NB4 (cell line): Measurements from ENCODE around the gene FCAMR.

Experiments used
- DNase-seq: peaks from one replicate; pipeline ENCODE4 v3.0.0; 2010; ENCODE audit warnings: low read depth
- H3K4me3 ChIP-seq: one replicate; pipeline ENCODE4 v1.5.1; 2011; ENCODE audit warnings: mild to moderate bottlenecking, low read depth, low read length, moderate library complexity
- CTCF ChIP-seq: IDR thresholded peaks from one replicate; pipeline ENCODE4 v1.5.1; 2012; ENCODE audit warnings: low read depth, low read length
- MAX ChIP-seq: IDR thresholded peaks from 2 replicates; pipeline ENCODE4 v1.6.1; 2011; ENCODE audit warnings: low read depth, low read length
- MYC ChIP-seq: IDR thresholded peaks from 2 replicates; pipeline ENCODE4 v1.6.1; 2011; ENCODE audit warnings: low read depth, low read length
- POLR2A ChIP-seq: IDR thresholded peaks from 2 replicates; pipeline ENCODE4 v1.6.1; 2011; ENCODE audit warnings: mild to moderate bottlenecking; ENCODE audit not compliant: insufficient read length; ENCODE audit errors: extremely low read depth

FCAMR gene

GRCh38 chr1:206933333-206933945 lies 36.8 kb downstream of the FCAMR start:
- TF ChIP-seq MYC = no peak
- no peak for TF ChIP-seq MAX
- peak; percentile 82 for TF ChIP-seq CTCF
- TF ChIP-seq POLR2A = no peak
- no peak overlapping the region for H3K4me3 ChIP-seq
- DNase-seq = peak; percentile 56

GRCh38 chr1:206932177-206932576 lies 38.1 kb downstream of the FCAMR start:
- no peak for TF ChIP-seq POLR2A
- no peak for TF ChIP-seq CTCF
- no peak for TF ChIP-seq MYC
- no peak for TF ChIP-seq MAX
- H3K4me3 ChIP-seq = no peak overlapping the region
- DNase-seq = no peak

GRCh38 chr1:206931709-206932108 lies 38.6 kb downstream of the FCAMR start:
- DNase-seq = no peak
- H3K4me3 ChIP-seq = no peak overlapping the region
- TF ChIP-seq POLR2A (no peak), CTCF (peak; percentile 8)

GRCh38 chr1:206930210-206930798 lies 40.0 kb downstream of the FCAMR start:
- TF ChIP-seq CTCF = no peak
- no peak for TF ChIP-seq MAX
- TF ChIP-seq MYC = no peak
- no peak for TF ChIP-seq POLR2A
- H3K4me3 ChIP-seq = no peak overlapping the region
- DNase-seq = no peak

GRCh38 chr1:206929524-206929923 lies 40.7 kb downstream of the FCAMR start:
- no peak for TF ChIP-seq CTCF
- no peak for TF ChIP-seq MYC
- TF ChIP-seq POLR2A = no peak
- TF ChIP-seq MAX = no peak
- no peak for DNase-seq
- H3K4me3 ChIP-seq = no peak overlapping the region

GRCh38 chr1:206926286-206926685 lies 44.0 kb downstream of the FCAMR start:
- DNase-seq = no peak
- no peak for TF ChIP-seq CTCF
- no peak for TF ChIP-seq POLR2A
- TF ChIP-seq MAX = no peak
- no peak for TF ChIP-seq MYC
- H3K4me3 ChIP-seq = no peak overlapping the region
